GM12892 (cell line): Measurements from ENCODE around the gene ARGLU1.

Experiments
- POLR2A ChIP-seq: IDR thresholded peaks from 2 replicates; pipeline ENCODE4 v1.6.1; 2011; ENCODE audit warnings: low read depth, low read length, control low read depth
- POLR2AphosphoS5 ChIP-seq: IDR thresholded peaks from 2 replicates; pipeline ENCODE4 v1.6.1; 2011; ENCODE audit warnings: low read depth, low read length, control low read depth
- TAF1 ChIP-seq: IDR thresholded peaks from 2 replicates; pipeline ENCODE4 v1.6.1; 2011; ENCODE audit warnings: low read depth, mild to moderate bottlenecking, control low read depth, low read length, borderline replicate concordance

GRCh38 chr13:106562301-106562700 is 5.6 kb downstream of the ARGLU1 start:
- no peak for TF ChIP-seq TAF1
- TF ChIP-seq POLR2AphosphoS5, result no peak
- TF ChIP-seq POLR2A, result no peak
